MG63 (cell line): ENCODE results near the gene NR2C1. TPM values are rescaled to one million over a fixed set of nuclear protein-coding genes. Genes with fewer than 3 reads are reported as not detected.
"Not testable (repeated sequence)": the region's sequence is repeated elsewhere in the genome, so short reads cannot be mapped to it uniquely, and the experiment has no call there.

Experiments used
- DNase-seq: peaks from one replicate; pipeline ENCODE4 v3.0.0-alpha.2; 2020
- H3K27me3 ChIP-seq: fragments of 250-450 bp; sonication (Bioruptor Pico); 2 replicates; pipeline ENCODE4 v1.5.1; 2020; ENCODE audit warnings: mild to moderate bottlenecking, moderate library complexity
- H3K36me3 ChIP-seq: fragments of 250-450 bp; sonication (Bioruptor Pico); 2 replicates; pipeline ENCODE4 v1.5.1; 2020; ENCODE audit warnings: mild to moderate bottlenecking, moderate library complexity
- H3K4me3 ChIP-seq: fragments of 250-450 bp; sonication (Bioruptor Pico); 2 replicates; pipeline ENCODE4 v1.5.1; 2020; ENCODE audit warnings: mild to moderate bottlenecking, moderate library complexity
- H3K9me3 ChIP-seq: fragments of 250-450 bp; sonication (Bioruptor Pico); 2 replicates; pipeline ENCODE4 v1.5.1; 2020; ENCODE audit warnings: mild to moderate bottlenecking, moderate library complexity
- total RNA-seq: library from RNA; depleted of rRNA; stranded (reverse); fragments of >200 nt; shearing (Covaris generic); gene quantifications from 2 replicates; pipeline ENCODE4 v1.2.3, GENCODE V29; 2014; ENCODE audit warnings: low replicate concordance; rRNA removed

The NR2C1 gene
- total RNA-seq, 1 experiment from 2014 or later = 7.6 TPM

DNA sequence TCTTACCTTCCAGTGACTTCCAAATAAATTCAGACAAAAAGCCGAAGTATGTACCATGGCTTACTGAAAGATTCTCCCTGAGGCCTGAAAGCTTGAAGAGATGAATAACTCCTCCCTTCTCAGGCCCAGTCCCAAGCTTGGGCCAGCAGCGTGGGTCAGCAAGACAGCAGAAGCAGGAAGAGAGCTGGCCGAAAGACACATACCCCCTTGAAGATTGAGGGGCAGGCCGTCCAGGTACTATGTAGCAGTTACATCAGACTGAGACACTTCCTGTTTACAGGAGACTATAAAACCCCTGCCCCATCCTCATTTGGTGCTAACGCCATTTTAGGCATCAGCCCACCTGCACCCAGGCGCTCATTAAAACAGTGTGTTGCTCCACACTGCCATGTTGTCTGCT is 84.9 kb downstream of the NR2C1 start:
- DNase-seq = no peak
- H3K27me3 ChIP-seq = no peaks in the 10 kb centered on the region
- peaks cover 9% of the 10 kb centered on the region for H3K36me3 ChIP-seq
- no peaks in the 10 kb centered on the region for H3K9me3 ChIP-seq
- no peak overlapping the region for H3K4me3 ChIP-seq

DNA sequence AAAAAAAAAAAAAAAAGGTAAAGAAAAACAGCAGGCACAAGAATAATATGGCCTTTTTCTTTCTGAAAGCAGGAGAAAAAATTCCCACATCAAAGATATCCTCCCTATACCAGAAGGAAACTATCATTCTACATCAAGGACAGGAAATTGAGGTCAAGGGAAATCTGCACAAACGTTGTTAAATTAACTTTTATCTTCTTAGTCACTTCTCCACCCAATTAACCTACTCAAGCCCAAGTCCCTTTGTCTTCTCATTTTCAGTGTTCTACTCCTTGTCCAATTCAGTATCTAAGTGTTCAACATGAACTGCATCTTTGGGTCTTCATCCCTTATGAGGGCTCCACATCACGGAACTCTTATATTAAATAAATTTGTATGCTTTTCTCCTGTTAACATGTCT is 85.6 kb downstream of the NR2C1 start:
- Histone ChIP-seq H3K27me3 (no peaks in the 10 kb centered on the region), H3K4me3 (no peak overlapping the region), H3K9me3 (no peaks in the 10 kb centered on the region), H3K36me3 (peaks cover 9% of the 10 kb centered on the region)
- no peak for DNase-seq

DNA sequence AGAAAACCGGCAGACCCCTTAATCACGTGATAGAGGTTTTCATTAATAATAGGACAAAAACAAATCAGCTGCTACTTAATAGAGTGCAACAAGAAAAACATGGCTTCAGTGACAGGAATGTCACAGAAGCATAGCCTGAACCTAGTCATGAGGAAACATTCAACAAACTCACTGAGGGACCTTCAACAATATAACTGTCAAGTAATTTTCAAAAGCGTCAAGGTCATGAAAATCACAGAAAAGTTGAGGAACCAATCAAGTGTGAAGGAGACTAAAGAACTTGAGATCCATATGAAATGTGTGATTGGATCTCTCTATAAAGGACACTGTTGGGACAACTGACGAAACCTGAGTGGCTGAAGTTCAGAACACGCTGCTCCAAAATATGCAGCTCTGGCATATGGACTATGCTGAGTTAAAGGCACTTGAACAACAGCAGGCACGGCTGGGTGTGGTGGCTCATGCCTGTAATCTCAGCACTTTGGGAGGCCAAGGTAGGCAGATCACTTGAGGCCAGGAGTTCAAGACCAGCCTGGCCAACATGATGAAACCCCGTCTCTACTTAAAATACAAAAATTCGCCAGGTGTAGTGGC is 86.2 kb downstream of the NR2C1 start:
- H3K27me3 ChIP-seq = no peaks in the 10 kb centered on the region
- H3K4me3 ChIP-seq = no peak overlapping the region
- H3K36me3 ChIP-seq = peaks cover 5% of the 10 kb centered on the region; the same call in 1 of the 2 replicates

DNA sequence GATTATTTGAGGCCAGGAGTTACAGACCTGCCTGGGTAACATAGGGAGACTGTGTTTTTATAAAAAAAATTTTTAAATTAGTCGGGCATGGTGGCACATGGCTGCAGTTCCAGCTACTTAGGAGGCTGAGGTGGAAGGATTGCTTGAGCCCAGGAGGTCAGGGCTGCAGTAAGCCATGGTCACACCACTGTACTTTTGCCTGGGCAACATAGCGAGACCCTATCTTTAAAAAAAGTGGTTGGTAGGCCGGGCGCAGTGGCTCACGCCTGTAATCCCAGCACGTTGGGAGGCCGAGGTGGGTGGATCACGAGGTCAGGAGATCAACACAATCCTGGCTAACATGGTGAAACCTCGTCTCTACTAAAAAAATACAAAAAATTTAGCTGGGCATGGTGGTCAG is 88.3 kb downstream of the NR2C1 start:
- H3K9me3 ChIP-seq, H3K27me3 ChIP-seq, DNase-seq, H3K4me3 ChIP-seq, H3K36me3 ChIP-seq: not testable (repeated sequence)

More for the DNA sequence above, 86.2 kb downstream of the NR2C1 start:
- no peak for DNase-seq
- no peaks in the 10 kb centered on the region for H3K9me3 ChIP-seq

DNA sequence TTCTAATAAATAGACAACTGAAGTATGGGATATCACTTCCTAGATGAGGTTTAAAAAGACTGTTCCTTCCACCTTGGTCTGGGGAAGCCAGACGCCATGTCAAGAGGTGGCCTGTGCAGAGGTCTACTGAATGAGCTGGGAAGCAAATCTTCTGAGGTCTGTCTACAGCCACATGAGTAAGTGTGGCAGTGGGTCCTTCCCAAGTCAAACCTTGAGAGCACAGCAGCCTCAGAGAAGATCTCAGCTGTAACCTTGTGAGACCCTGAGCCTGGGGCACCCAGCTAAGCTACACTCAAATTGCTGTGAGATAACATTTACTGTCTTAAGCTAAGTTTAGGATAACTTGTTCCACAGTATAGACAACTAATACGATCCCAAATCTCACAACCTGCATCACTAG is 90.1 kb downstream of the NR2C1 start:
- no peak overlapping the region for H3K4me3 ChIP-seq
- no peaks in the 10 kb centered on the region for H3K36me3 ChIP-seq
- DNase-seq = no peak
- H3K27me3 ChIP-seq = no peaks in the 10 kb centered on the region
- H3K9me3 ChIP-seq = no peaks in the 10 kb centered on the region

DNA sequence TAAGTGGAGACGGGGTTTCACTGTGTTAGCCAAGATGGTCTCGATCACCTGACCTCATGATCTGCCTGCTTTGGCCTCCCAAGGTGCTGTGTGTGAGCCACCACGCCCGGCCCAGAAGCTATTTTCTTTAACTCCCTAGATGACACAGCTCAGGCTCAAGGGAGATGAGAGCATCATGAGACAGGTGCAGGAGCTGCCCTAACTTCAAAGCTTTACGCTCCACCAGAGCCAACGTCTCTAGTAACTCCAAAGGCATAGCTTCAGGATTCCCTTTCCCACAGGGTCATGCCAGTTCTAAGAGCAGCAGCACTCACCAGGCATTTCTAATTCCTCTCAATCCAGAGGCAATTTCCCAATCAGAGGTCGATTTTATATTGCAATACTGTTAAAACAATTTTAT is 91.0 kb downstream of the NR2C1 start:
- Histone ChIP-seq H3K27me3 (no peaks in the 10 kb centered on the region), H3K9me3 (no peaks in the 10 kb centered on the region), H3K36me3 (no peaks in the 10 kb centered on the region), H3K4me3 (no peak overlapping the region)
- DNase-seq = no peak

DNA sequence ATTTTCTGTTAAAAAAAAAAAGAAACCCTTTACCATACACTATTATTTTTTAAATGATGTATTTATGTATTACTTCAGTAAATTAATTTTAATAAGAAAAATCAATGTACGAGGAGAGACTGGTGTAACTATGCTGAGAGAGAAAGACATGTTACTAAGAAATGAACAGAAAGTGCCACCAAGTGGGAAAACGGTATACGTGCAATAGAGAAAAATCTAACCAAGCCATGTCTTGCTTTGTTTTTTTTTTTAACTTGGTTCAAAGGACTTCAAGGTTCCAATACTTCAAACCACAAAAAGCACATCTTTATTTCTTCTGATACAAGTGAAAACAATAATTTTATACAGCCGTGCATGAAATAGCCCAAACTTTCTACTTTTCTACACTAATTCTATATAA is 92.8 kb downstream of the NR2C1 start:
- Histone ChIP-seq H3K27me3 (no peaks in the 10 kb centered on the region), H3K4me3 (no peak overlapping the region), H3K9me3 (no peaks in the 10 kb centered on the region), H3K36me3 (no peaks in the 10 kb centered on the region)
- DNase-seq = no peak

DNA sequence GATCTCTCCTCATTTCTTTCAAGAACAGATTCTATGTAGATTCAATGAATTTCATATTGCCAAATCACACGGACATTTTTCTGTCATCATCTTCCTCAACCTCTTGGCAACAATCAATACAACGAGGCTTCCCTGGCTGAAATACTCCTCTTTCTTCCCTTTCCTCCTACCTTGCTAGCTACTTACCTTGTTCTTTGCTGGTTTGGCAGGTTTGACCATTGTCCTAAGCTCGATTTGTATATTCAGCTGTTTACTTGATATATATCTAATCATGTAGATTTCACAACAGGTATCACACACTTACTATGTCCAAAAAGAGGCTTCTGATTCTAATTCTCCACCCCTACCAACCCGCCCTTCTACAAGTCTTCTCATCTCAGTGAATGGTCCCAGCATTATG is 93.5 kb downstream of the NR2C1 start:
- Histone ChIP-seq H3K9me3 (no peaks in the 10 kb centered on the region), H3K36me3 (peaks cover 3% of the 10 kb centered on the region; the same call in 1 of the 2 replicates), H3K27me3 (no peaks in the 10 kb centered on the region), H3K4me3 (no peak overlapping the region)
- no peak for DNase-seq

DNA sequence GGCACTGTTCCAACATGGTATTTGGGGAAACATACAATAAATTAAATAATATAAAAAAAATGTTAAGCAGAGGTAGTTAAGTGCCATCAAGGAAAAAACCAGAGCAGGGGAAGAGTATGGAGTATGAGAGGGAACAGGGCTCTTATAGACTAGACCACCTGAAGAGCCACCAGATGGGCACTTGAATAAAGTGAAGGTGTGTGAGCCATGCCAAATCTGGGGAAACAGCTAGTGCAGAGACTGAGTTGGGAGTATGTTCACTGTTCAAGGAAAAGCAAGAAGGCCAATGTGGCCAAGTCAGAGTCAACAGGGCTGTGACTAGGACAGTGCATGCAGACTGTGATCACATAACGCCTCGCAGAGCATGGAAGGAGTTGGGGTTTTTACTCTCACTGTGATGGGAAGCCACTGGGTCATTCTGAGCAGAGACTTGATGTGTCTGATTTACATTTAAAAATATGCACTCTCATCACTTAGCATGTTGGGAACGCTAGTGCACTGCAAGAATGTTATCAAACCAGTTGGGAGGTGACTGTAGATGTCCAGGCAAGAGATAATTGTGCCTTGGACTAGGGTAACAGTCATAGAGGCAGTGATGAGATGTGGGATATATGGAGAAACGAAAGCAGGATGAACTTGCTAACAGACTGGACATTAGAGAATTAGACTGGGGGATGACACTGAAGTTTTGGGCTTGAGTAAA is 95.5 kb downstream of the NR2C1 start:
- no peaks in the 10 kb centered on the region for H3K27me3 ChIP-seq
- DNase-seq = no peak
- no peaks in the 10 kb centered on the region for H3K9me3 ChIP-seq
- peaks cover 3% of the 10 kb centered on the region; the same call in 1 of the 2 replicates for H3K36me3 ChIP-seq
- no peak overlapping the region for H3K4me3 ChIP-seq

DNA sequence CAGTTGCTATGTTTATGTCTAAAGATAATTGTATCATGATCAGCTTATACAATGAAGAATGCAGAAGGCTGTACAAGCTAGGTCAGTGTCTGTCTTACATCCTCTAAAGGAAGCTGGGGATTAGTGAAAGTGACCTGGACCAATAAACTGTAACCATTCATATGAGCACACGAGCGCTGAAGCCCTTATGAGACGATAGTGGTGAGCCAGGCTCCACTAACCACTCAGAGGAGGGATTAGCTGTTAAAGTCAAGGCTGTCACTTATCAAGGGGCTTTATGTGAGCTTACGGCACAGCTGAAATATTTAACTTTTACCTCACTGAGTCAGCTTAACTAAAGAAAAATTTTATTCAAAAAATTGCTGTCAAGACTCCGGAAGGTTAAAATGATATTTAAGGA is 100.2 kb downstream of the NR2C1 start:
- H3K27me3 ChIP-seq = no peaks in the 10 kb centered on the region
- H3K9me3 ChIP-seq = no peaks in the 10 kb centered on the region
- H3K36me3 ChIP-seq = peaks cover 3% of the 10 kb centered on the region
- DNase-seq = no peak
- H3K4me3 ChIP-seq = no peak overlapping the region

DNA sequence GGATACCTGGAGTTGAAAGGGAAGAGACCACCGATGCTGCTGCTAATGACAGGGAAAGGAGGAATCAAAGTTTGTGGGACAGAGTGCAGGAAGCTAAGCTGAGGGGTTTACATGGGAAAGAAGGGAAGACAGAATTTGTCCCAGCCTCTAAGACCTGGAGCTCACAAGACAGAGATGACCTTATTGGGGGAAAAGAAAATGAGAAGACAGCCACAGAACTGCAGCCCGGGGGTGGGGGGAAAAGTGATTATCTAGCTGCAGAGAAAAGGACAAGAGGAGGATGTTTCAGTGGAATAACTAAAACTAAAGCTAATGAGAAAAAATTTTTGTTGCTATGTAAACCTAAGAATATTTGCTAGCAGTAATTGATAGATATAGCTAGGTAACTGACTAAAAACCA is 100.6 kb downstream of the NR2C1 start:
- Histone ChIP-seq H3K27me3 (no peaks in the 10 kb centered on the region), H3K4me3 (no peak overlapping the region), H3K36me3 (peaks cover 3% of the 10 kb centered on the region), H3K9me3 (no peaks in the 10 kb centered on the region)
- DNase-seq = no peak

DNA sequence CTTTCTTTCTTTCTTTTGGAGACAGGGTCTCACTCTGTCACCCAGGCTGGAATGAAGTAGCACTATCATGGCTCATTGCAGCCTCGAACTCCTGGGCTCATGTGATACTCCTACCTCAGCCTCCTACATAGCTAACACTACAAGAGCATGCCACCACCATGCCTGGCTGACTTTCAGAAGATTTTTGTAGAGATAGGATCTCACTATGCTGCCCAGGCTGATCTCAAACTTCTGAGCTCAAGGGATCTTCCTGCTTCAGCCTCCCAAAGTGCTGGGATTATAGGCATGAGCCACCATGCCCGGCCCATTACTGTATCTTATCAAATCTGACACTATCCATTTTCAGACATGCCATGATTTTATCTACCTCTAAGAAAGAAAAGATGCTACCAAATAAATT is 101.5 kb downstream of the NR2C1 start:
- Histone ChIP-seq H3K4me3 (no peak overlapping the region), H3K36me3 (peaks cover 3% of the 10 kb centered on the region), H3K9me3 (no peaks in the 10 kb centered on the region), H3K27me3 (no peaks in the 10 kb centered on the region)
- no peak for DNase-seq

DNA sequence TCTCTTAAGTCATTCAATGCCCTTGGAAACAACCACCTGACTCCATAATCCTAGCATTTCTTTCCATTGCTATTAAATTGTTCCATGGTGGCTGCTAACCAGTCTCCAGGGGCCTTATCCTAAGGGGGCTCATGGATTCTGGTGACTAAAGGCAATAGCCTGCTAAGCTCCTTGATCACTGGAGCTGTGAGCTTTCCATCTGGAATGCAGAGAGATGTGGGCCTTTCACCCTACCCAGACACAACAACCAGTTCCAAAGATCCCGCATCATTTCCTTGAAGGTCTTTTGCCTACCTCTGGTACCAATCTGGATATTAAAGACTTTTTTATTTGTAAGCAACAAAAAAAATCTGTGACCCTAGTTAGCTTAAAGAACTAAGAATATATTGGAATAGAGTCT is 102.9 kb downstream of the NR2C1 start:
- Histone ChIP-seq H3K4me3 (no peak overlapping the region), H3K27me3 (no peaks in the 10 kb centered on the region), H3K9me3 (no peaks in the 10 kb centered on the region), H3K36me3 (peaks cover 3% of the 10 kb centered on the region)
- DNase-seq = no peak

Other genes starting within 250 kb of the NR2C1 start
- 167 and 264 TPM in 2 replicates for gene NDUFA12, start 69.9 kb downstream of the NR2C1 start, total RNA-seq
- gene FGD6, start 143.8 kb upstream of the NR2C1 start, total RNA-seq = 0.40 and 0.91 TPM in 2 replicates
- gene VEZT, start 144.2 kb upstream of the NR2C1 start, total RNA-seq = 26.4 and 31.4 TPM in 2 replicates